HG02852 (cell line): ENCODE results near the gene QKI.
"Not testable (repeated sequence)": the region's sequence is repeated elsewhere in the genome, so short reads cannot be mapped to it uniquely, and the experiment has no call there.

ENCODE experiments used
- ATAC-seq: cut with Tn5 transposase; IDR thresholded peaks from one replicate; pipeline ENCODE4 v1.9.1; 2021; ENCODE audit warnings: mild to moderate bottlenecking, moderate library complexity; ENCODE audit not compliant: unreplicated experiment

The QKI gene

DNA sequence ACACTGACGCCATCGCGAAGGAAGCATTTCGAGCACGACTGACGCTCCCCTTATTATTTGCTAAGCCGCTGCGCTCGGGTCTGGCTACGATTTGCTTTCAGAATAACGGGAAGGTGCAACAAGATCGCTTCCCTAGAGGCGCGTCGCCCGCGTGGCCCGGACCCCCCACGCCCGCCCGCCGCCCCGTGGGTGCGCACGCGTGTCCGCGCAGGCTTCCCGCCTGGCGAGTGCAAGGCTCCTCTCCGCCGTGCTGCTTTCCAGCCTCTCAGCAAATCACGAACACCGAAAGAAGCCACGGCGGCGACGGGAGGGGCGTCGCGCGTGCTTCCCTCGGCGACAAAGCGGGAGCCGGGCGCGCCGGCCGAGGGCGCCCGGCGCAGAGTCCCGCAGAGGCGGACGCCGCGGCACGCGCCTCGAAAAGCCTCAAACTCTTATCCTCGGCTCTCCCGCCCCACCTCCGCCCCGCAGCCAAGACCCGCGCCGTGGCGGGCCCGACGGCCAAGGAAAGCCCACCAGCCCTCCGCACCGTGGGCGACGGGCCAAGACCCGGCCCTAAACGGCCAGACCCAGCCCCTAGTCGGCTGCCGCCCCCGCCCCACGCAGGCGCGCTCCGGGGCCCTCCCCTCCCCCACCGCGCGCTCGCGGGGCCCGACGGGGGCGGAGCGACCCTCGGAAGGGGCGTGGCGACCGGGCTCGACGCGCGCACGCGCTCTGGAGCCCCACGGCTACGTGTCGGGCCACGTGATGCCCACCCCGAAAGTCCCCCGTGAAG lies 987 bp upstream of the QKI start:
- ATAC-seq, result peak; percentile 45

DNA sequence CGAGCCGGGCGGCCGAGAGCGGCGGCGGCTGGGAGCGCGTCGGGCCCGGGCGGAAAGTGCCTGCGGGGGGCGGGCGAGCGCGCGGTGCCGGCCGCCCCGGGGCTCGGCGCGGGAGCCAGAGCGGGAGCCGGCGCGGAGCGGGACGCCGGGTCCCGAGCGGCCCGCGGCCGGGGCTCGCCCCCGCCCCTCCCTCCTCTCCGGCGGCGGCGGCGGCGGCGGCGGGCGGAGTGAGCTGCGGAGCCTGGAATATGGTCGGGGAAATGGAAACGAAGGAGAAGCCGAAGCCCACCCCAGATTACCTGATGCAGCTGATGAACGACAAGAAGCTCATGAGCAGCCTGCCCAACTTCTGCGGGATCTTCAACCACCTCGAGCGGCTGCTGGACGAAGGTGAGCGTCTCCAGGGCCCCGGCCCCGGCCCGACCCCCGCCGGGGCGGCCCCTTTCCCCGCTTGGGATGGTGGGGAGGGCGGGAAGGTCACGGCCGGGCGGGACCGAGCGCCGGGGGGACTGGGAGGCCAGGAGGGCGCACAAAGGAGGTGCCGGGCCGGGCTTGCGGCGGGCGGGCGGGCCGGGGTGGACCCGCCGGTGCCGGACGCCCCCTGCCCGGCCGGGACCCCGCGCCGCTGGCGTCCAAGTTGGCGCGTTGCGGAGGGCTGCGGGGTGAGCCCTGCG lies 565 bp downstream of the QKI start:
- ATAC-seq, result peak; percentile 0

DNA sequence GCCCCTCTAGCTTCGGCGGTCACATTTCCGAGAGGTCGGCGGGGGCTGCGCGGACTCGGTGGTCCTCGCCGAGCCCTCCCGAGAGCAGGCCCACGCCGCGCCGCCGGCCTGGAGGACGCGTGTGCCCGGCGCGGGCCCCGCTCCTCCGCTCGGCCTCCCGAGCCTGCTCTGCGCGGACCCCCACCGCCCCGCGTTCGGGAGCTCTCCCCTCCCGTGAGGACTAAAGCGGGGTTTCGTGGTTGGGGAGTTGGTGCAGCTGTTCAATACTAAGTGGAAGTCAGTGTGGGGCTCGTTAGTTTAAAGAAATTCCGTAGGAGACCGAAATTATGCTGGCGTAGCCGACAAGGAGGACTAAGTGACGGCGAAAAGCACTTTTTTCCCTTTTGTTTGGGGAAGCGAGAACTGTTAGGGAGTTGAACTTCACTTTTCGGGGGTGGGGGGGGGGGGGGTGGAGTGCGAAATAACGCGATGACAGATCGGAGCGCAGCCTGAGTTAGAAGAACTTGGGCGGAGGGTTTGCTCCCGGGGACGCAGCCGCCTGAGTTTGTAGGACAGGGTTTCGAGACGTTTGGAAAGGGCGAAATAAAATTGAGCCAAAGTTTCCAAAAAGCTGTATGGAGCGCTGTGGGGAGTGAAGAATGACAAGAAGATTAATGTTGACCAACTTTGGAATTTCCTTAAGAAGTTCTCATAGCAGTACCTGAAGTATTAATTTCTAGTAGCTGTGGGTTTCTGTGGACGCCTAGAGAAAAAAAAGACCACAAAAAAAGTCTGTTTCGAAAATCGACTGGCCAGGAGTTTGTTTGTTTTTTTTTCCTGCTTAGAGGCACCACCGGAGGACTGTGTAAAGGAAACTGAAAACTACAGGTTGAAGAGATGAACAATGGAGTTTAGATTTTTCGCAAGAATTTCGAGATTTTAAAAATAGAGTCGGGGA lies 1.4 kb downstream of the QKI start:
- no peak for ATAC-seq

DNA sequence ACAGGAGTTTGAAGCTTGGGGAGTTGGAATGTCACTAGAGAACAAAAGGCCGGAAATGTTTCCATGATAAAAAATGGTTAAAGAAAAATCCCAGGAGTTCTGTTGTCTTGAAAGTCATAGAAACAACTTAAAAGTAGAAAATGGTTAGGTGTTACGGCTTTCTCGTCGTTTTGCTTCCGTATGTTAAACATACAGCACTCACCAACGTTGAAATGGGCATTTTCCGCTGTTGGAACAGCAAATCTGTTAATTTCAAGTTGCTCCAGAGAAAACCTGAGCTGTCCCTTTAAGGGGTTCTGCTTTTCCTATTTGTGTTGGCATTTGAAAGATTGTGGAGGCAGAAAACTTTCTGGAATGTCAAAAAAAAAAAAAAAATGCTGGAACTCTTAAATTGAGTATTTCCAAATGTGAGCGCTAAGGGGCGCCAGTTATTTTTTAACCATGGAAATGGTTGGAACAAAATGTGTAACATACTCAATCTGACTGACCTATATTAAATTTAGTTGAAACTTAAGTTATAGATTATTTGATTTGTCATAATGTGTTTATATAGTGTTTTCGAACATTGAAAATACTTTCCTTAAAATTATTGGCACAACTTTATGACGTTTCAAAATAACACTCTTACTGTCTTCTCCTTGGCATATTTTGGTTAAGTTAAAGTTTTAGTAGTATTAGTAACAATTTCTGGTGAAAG lies 2.2 kb downstream of the QKI start:
- ATAC-seq, result no peak

DNA sequence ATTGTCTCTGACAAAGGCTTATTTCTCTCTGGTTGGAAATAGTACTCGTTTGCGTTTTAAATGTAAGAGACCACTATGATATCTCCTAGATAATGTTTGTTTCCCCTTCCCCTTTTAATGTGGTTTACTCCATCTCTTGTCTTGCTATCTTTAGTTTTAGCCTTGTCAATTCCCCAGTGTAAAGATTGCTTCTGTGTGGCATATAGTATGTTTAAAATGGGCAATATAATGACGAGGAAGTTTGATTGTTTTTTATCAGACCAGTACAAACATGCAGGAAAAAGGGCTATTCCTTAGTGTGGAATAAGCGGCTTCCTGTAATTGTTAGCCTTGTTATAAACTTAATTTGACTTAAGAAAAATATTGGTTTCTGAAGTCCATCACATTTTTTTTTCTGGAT lies 3.1 kb downstream of the QKI start:
- ATAC-seq, result no peak

DNA sequence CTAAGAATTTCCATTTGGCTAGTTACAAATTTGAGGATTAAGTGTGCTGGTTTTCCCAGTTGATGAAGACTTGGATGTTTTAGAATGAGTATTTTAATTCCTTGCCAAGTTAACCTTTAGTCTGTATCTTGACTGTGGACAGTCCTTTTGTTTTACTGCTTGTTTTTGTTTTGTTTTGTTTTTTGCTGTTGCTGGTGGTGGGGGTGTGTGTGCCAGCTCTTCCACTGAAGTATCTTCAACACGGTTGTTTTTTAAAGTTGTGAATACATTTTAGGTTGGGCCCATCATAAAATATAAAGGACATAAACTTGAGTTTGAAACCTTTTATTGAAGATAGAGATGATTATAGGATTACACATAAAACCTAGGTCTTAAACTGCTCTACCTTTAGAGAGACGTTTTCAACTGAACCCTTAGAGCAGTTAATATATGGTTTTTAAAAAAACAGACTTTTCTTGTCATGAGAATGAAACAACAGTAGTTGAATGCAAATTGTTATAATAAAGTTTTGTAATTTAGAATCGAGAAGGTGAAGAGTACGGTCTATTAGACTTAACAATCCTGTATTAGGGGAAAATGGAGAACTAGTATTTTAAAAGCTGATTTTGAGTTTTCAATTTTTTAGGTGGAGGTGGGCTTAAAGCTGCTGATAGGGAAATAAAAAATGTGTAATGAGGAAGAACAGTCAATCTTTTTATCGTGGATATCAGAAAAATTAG lies 4.0 kb downstream of the QKI start:
- no peak for ATAC-seq

DNA sequence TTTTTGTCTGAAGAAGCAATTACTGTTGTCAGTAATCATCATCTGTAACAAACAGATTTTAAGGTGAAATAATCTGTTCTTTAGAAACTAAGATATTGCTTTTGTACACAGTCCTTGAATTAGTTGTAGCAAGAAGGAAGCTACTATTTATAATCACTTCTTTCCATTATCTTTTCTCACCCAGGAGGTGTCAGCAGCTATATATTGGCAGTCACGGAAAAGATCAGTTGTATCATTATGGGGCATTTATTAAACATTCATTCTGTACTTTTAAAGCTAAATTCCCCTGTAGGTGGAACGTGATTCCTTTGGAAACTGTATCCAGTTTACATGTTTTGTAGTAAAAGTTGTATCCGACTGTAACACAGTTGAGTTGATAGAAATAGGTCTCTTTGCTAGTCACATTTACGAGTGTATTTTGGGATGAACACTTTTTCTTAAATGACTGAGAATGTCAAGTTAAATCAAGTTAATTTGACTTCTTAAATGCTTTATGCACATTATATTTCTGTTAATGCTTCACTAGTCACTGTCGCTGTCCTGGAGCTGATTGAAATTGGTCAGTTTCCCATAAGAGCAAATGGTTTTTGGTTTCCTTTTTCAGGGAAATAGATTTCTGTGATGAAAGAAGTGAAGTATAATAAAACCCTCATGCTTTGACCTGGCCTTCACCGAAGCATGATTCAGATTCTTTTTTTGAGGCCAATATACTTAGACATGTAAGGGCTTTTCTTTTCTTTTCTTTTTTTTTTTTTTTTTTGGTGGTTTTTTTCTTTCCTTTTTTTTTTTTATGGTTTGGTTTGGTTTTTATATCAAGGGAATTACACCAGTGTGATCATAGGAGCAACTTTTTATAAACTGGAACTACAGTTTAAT lies 5.1 kb downstream of the QKI start:
- ATAC-seq, result no peak

GRCh38 chr6:163420289-163420614 lies 5.7 kb downstream of the QKI start:
- no peak for ATAC-seq

DNA sequence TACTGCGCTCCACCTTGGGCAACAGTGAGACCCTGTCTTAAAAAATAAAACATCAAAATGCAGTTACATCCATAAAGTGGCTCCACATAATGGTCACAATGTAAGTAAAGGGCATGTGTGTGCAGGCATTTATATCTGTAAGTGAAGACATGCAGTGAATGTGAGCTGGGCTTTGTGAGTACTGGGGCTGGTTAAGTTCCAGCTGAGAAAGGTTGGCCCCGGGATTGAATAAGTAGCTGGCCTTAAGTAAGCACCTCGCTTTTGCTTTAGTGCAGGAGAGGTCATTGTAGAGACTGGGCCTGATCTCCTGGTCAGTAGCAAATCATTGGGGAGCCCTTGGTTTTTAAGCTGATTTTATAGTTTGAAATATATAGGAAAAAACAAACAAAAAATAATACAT lies 8.0 kb downstream of the QKI start:
- ATAC-seq, result no peak

- ATAC-seq, result no peak
Observed at GRCh38 chr6:163423696-163424095, 9.2 kb downstream of the QKI start.

DNA sequence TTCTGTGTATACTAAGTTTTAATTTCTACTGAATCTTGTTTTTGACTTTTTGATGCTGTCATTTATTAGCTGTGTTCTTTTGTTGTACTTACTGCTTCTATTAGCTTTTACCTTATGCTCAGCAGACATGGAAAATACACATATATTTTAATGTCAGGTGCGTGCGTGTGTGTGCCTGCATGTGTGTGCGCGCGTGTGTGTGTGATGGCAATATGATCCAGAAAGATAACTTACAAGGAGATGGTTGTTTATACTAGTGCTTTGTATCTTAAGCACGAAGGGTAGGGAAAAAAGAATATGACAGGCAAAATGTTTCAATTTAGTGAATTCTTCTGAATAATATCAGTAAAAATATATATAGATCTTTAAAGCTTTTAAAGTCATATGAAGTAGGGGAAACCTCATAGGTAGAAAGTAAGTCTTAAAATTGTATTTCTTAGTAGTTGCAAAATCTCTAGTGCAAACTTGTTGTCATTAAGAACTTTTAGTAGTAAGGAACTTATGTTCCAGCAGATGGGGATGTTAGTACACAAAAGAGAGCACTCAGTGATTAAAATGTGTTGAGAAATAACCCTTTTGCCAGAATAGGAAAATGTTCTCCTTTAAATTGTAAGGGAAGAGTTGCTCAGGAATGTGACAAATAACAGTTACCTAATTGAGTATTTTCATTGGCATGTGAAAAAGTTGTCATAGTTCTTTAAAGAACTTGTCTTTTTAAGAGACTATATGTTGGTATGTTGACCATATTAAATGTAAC lies 13.2 kb downstream of the QKI start:
- ATAC-seq, result no peak

GRCh38 chr6:163428373-163428772 lies 13.9 kb downstream of the QKI start:
- ATAC-seq, result no peak

DNA sequence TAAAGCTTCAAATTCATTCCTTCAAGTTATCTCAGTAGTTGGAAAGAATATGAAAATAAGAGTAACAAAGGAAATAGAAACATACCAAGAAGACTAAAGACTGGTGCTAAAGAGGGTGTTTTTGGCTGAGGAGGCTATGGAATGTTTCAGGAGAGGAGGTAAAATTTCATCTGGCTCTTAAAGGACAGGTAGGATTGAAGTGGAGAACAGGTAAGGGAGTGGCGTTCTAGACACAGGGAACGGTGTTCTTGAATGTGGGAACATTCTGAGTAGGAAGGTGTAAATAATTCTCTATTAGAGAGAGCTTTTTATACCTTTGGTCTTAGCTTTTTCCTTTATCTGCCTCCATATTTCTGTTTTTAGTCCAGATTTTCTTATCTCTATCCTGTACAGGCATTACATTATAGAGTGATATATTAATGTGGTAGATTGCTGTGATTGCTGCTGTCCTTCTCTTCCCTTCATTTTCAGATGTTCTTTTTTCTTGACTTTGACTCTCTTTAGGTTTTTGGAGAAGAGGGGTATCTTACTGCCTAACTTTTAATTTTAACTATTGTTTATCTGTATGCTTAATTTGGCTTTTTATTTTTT lies 15.4 kb downstream of the QKI start:
- no peak for ATAC-seq

DNA sequence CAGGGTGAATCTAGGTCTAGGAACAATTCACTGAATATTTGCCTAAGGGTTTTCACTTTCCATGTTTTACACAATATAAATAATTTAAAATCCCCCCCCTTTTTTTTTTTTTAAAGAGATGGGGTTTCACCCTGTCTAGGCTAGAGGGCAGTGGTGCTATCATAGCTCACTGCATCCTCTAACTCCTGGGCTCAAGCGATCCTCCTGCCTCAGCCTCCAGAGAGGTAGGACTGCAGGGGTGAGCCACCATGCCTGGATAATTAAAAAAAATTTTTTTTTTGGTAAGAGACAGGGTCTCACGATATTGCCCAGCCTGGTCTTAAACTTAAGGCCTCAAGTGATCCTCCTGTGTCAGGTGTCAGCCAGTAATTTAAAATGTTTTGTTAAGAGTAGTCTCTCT lies 17.8 kb downstream of the QKI start:
- no peak for ATAC-seq

DNA sequence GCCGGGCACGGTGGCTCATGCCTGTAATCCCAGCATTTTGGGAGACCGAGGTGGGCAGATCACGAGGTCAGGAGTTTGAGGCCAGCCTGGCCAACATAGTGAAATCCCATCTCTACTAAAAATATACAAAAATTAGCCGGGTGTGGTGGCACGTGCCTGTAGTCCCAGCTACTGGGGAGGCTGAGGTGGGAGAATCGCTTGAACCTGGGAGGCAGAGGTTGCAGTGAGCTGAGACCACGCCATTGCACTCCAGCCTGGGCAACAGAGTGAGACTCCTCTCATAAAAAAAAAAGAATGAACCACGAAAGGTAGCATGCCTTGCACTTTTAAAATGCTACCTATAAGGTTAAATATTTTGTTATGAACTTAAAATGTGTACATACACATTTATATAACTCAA lies 19.0 kb downstream of the QKI start:
- not testable (repeated sequence) for ATAC-seq

GRCh38 chr6:163435023-163435422 lies 20.5 kb downstream of the QKI start:
- no peak for ATAC-seq

GRCh38 chr6:163436843-163437242 lies 22.3 kb downstream of the QKI start:
- ATAC-seq, result no peak

DNA sequence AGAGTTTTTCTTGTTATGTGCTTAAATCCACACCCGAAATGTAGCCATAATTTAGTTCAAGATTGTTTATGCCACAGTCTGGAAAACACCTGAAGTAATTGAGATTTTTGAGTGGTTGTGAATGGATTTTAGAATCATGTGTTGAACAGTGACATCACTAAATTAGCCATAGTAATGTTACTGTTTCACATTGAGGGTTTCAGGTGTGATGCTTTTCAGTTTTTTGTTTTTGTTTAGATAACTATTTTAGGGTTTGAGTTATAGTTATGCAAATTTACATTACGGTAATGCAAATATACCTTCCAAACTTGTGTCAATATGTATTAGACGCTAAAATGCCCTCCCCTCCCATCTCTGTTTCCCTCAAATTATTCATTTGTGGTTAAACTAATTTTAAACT lies 22.9 kb downstream of the QKI start:
- ATAC-seq, result no peak
